Vagina (tissue), 2 donors: ENCODE data around the gene MINDY4. TPM values are rescaled to one million over a fixed set of nuclear protein-coding genes. Genes with fewer than 3 reads are reported as not detected.
A peak's percentile ranks its signal among the peaks of the same experiment; 100 is the strongest.

Experiments used
- DNase-seq, 2 donors: peaks; one replicate each; pipeline ENCODE4 v3.0.0-alpha.2; 2017; ENCODE audit errors: extremely low spot score in 2 of 2
- H3K27ac ChIP-seq: fragments of 200-600 bp; sonication (generic); one replicate; pipeline ENCODE4 v1.5.1; 2019
- H3K27me3 ChIP-seq: fragments of 200-600 bp; sonication (generic); one replicate; pipeline ENCODE4 v1.5.1; 2019
- H3K36me3 ChIP-seq, 2 donors: fragments of 200-600 bp; sonication (generic); one replicate each; pipeline ENCODE4 v1.5.1; 2017 to 2019
- H3K4me1 ChIP-seq: fragments of 200-600 bp; sonication (generic); one replicate; pipeline ENCODE4 v1.5.1; 2019
- H3K4me3 ChIP-seq, 2 donors: fragments of 200-600 bp; sonication (generic); 1 replicate in 1 of 2; 2 replicates in 1 of 2; pipeline ENCODE4 v1.5.1; 2016 to 2019
- H3K9me3 ChIP-seq: fragments of 200-600 bp; sonication (generic); one replicate; pipeline ENCODE4 v1.5.1; 2019
- POLR2A ChIP-seq, 2 donors: fragments of 450-650 bp; IDR thresholded peaks; one replicate each; pipeline ENCODE4 v1.6.1; 2017; ENCODE audit warnings: antibody characterized with exemption in 2 of 2, mild to moderate bottlenecking in 2 of 2, moderate library complexity in 2 of 2
- POLR2AphosphoS5 ChIP-seq, 2 donors: sonication (generic); formaldehyde crosslinking; IDR thresholded peaks; one replicate each; pipeline ENCODE4 v1.9.0; 2017; ENCODE audit warnings: antibody characterized with exemption in 2 of 2, mild to moderate bottlenecking in 2 of 2, low read depth in 1 of 2; ENCODE audit not compliant: insufficient read depth in 1 of 2
- intact Hi-C: fragments of 100-400 bp; cut with DNase I; formaldehyde crosslinking; loops from one replicate; pipeline ENCODE4 v1.15.1; 2023
- total RNA-seq: library from RNA; depleted of rRNA; stranded (reverse); fragments of >200 nt; gene quantifications from one replicate; pipeline ENCODE4 v1.2.3, GENCODE V29; 2016
- TF ChIP-seq, protein P1 (sequence below), 3 experiments: fragments of 450-650 bp in 2 of 3; fragments of 200-600 bp in 1 of 3; sonication (generic) in 1 of 3; IDR thresholded peaks; one replicate each; pipeline ENCODE4 v1.5.1; 2017 to 2019; ENCODE audit warnings: antibody characterized with exemption in 3 of 3, mild to moderate bottlenecking in 2 of 3, moderate library complexity in 2 of 3

The MINDY4 gene
- total RNA-seq, 1 donor from 2014 or later, result 10.3 TPM

DNA sequence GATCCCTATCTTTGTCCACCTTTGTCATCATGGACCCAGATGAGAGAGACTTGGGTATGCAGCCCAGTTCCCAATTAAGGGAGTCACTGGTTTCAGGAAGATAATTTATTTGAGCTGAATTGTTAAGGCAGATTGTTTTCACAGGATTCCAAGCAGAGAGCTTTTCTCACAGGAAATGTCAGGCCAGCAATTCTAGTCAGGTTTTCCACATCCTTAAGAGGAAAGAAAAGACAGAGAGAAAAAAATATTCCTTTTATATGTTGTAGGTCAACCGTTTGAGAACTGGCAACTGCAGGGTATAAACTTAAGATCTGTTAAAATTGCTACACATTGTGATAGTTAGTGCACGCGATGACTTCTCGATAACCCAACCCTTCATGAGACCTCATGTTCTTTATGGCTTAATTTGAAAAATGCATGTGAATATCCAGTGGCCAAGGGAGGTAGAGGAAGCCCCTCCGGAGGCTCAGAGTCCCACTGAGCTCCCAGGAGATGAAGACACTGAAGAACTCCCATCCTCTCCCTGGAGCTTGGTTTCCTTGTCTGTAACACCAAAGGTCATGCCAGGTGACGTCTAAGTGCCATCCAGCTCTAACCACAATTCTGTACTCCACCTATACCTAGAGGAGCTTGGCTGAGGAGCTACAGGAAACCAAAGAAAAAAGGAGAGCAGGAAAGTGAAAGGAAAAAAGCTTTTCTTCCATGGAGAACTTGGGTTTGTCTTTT lies 45.6 kb downstream of the MINDY4 start:
- Histone ChIP-seq H3K4me3 (no peak overlapping the region), H3K4me1 (peaks cover 36% of the 10 kb centered on the region), H3K27me3 (no peaks in the 10 kb centered on the region), H3K27ac (peak overlapping the region; percentile 79), H3K9me3 (no peaks in the 10 kb centered on the region), H3K36me3 (no peaks in the 10 kb centered on the region)
- DNase-seq, result peak in 1 of 2 donors; percentile 52
- TF ChIP-seq POLR2AphosphoS5 (IDR thresholded peaks at IDR 0.05; ENCODE audit: insufficient read depth in 1 of 2, low read depth in 1 of 2) (peak in 1 of 2 donors; percentile 45), POLR2A (IDR thresholded peaks at IDR 0.05) (no peak)
- TF ChIP-seq, protein P1, sequence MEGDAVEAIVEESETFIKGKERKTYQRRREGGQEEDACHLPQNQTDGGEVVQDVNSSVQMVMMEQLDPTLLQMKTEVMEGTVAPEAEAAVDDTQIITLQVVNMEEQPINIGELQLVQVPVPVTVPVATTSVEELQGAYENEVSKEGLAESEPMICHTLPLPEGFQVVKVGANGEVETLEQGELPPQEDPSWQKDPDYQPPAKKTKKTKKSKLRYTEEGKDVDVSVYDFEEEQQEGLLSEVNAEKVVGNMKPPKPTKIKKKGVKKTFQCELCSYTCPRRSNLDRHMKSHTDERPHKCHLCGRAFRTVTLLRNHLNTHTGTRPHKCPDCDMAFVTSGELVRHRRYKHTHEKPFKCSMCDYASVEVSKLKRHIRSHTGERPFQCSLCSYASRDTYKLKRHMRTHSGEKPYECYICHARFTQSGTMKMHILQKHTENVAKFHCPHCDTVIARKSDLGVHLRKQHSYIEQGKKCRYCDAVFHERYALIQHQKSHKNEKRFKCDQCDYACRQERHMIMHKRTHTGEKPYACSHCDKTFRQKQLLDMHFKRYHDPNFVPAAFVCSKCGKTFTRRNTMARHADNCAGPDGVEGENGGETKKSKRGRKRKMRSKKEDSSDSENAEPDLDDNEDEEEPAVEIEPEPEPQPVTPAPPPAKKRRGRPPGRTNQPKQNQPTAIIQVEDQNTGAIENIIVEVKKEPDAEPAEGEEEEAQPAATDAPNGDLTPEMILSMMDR (IDR thresholded peaks at IDR 0.05), result no peak
- intact Hi-C loops, result no loop called here

DNA sequence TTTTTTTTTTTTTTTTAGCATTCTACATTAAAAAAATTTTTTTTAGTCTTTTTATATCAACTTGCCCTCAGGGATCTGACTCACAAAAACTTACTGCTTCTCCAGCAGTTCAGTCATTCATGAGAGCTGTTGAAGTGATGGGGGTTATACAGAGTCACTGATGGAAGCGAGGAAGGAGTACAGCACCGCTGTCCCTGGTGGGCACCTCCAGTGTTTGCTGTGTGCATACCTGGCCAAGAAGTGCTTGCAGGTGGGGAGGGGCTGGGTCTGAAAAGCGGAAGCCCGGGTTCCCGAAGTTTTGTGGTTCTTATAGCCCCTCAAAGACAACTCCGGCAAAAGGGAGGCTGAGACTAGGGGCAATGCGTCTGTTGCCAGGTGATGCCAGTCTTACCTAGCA lies 46.2 kb downstream of the MINDY4 start:
- peak in 1 of 2 donors; percentile 49 for DNase-seq
- intact Hi-C loops, result no loop called here

DNA sequence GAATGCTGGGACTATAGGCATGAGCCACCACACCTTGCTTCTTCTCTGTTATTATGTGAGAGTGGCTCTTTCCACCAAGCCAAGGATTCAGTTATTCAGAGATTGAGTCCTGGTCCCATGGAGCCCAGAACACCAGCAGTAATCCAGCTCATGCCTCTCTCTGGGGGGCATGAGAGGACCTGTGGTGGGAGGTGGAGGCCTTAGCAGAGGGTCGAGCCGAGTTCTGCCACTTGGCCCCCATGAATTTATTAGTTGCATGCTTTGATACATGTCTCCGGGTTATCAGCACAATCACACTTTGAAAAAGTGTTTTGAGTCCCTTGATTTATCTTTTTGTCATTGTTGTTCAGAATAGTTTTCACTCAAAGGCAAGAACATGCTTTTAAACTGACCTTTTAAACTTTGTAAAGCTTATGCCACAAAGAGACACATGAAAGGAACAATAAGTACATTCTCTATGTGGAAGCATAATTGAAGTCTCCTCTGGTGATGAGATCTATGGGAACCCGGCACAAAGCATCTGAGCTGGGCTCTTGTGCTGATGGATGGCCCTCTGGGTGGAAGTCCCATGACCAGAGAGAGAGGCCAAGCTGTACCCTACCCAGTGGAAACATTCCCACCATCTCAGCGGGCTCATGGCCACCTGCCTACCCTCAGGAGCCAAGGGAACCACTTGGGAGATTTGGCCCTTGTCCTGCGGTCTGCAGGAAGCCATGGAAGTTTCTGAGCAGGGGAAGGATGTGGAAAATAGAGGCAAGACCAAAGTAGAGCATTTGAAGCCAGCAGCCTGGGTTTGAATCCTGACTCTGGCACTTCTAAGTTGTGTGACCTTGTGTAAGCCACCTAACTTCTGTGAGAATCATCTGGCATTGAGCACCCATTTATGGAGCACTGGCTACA lies 53.9 kb downstream of the MINDY4 start:
- no peaks in the 10 kb centered on the region for H3K27me3 ChIP-seq
- no peak overlapping the region for H3K4me3 ChIP-seq
- no peaks in the 10 kb centered on the region for H3K36me3 ChIP-seq
- H3K27ac ChIP-seq, result no peak overlapping the region
- H3K9me3 ChIP-seq, result no peaks in the 10 kb centered on the region
- H3K4me1 ChIP-seq, result no peaks in the 10 kb centered on the region
- DNase-seq, result peak in 1 of 2 donors; percentile 40
- TF ChIP-seq POLR2A (IDR thresholded peaks at IDR 0.05), result no peak
- no peak for TF ChIP-seq POLR2AphosphoS5 (IDR thresholded peaks at IDR 0.05; ENCODE audit: insufficient read depth in 1 of 2, low read depth in 1 of 2)
- TF ChIP-seq, protein P1 (IDR thresholded peaks at IDR 0.05), result no peak
- intact Hi-C loops, result no loop called here

More for the DNA sequence above, 46.2 kb downstream of the MINDY4 start:
- Histone ChIP-seq H3K4me3 (no peak overlapping the region), H3K36me3 (no peaks in the 10 kb centered on the region), H3K27ac (peak overlapping the region; percentile 79), H3K9me3 (no peaks in the 10 kb centered on the region), H3K27me3 (no peaks in the 10 kb centered on the region), H3K4me1 (peaks cover 36% of the 10 kb centered on the region)
- TF ChIP-seq, protein P1 (IDR thresholded peaks at IDR 0.05), result no peak
- TF ChIP-seq POLR2AphosphoS5 (IDR thresholded peaks at IDR 0.05; ENCODE audit: insufficient read depth in 1 of 2, low read depth in 1 of 2) (no peak), POLR2A (IDR thresholded peaks at IDR 0.05) (no peak)

DNA sequence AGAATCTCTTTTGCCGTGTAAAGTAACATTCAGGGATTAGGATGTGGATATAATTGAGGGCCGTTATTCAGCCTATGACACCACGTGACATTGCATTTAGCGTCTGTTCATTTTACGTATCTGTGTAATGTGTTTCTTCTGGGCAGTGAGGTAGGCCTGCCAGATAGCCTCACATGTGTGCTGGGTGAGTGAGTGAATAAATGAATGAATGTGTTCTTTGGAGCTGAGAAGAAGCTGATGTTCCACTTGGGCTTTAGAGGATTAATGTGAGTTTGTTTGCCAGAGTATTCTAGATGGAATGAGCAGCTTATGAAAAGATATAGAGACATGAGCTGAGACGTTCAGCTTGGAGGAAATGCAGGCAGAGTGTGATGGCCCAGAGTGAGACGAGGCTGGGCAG lies 55.0 kb downstream of the MINDY4 start:
- TF ChIP-seq, protein P1 (IDR thresholded peaks at IDR 0.05), result no peak
- TF ChIP-seq POLR2A (IDR thresholded peaks at IDR 0.05), result no peak
- no peak for TF ChIP-seq POLR2AphosphoS5 (IDR thresholded peaks at IDR 0.05; ENCODE audit: insufficient read depth in 1 of 2, low read depth in 1 of 2)
- Histone ChIP-seq H3K36me3 (no peaks in the 10 kb centered on the region), H3K4me3 (no peak overlapping the region), H3K27me3 (no peaks in the 10 kb centered on the region), H3K27ac (no peak overlapping the region), H3K9me3 (no peaks in the 10 kb centered on the region), H3K4me1 (no peaks in the 10 kb centered on the region)
- intact Hi-C loops, result no loop called here
- DNase-seq, result no peak
